Measurements from ENCODE around the gene CA10. TPM values are rescaled to one million over a fixed set of nuclear protein-coding genes. Genes with fewer than 3 reads are reported as not detected.

Gene CA10
- total RNA-seq, 1 experiment from 2014 or later, result not detected

DNA sequence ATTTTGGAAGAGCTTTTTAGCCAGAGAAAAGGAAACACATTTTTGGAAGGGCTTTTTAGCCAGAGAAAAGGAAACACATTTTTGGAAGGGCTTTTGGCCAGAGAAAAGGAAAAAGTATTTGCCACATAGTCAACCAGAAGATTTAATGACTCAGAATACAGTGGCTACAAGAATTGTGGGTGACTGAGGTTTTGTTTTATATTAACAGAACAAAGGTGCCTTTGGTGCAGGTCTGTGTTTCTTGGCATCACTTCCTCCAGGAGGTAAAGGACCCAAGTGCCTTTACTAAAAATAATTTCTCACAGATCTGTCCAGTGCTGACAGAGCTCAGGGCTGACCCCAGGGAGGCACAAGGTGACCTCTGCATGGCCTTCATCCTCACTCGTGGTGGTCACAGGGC is 363.1 kb downstream of the CA10 start:
- no peak overlapping the region for H2AFZ ChIP-seq
- no peak overlapping the region for H3K4me3 ChIP-seq
- BruUV-seq (replicated peaks), result no TSS peak
- no peak overlapping the region for H3K4me2 ChIP-seq
- CTCF ChIA-PET, result no interaction called here
- H3K79me2 ChIP-seq (ENCODE audit: low read depth), result no peaks in the 10 kb centered on the region
- H3K36me3 ChIP-seq (ENCODE audit: low read depth), result no peaks in the 10 kb centered on the region
- no peaks in the 10 kb centered on the region for H3F3A ChIP-seq (ENCODE audit: insufficient read depth, low read depth)
- TF ChIP-seq EZH2 (IDR thresholded peaks at IDR 0.05; ENCODE audit: low read depth), result no peak
- TF ChIP-seq, protein P1, sequence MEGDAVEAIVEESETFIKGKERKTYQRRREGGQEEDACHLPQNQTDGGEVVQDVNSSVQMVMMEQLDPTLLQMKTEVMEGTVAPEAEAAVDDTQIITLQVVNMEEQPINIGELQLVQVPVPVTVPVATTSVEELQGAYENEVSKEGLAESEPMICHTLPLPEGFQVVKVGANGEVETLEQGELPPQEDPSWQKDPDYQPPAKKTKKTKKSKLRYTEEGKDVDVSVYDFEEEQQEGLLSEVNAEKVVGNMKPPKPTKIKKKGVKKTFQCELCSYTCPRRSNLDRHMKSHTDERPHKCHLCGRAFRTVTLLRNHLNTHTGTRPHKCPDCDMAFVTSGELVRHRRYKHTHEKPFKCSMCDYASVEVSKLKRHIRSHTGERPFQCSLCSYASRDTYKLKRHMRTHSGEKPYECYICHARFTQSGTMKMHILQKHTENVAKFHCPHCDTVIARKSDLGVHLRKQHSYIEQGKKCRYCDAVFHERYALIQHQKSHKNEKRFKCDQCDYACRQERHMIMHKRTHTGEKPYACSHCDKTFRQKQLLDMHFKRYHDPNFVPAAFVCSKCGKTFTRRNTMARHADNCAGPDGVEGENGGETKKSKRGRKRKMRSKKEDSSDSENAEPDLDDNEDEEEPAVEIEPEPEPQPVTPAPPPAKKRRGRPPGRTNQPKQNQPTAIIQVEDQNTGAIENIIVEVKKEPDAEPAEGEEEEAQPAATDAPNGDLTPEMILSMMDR (conservative IDR thresholded peaks at IDR 0.05), result no peak
- no peaks in the 10 kb centered on the region for H4K20me1 ChIP-seq (ENCODE audit: insufficient read depth)
- no peaks in the 10 kb centered on the region for H3K4me1 ChIP-seq (replicated peaks; ENCODE audit: insufficient read depth)
- H3K9me2 ChIP-seq (ENCODE audit: insufficient read depth), result no peaks in the 10 kb centered on the region
- H3K27ac ChIP-seq, result no peak overlapping the region
- no peak for DNase-seq
- POLR2A ChIA-PET (ENCODE audit: unreplicated experiment), result no interaction called here
- intact Hi-C loops (cut with micrococcal nuclease; ENCODE audit: unreplicated experiment), result no loop called here
- H3K9me3 ChIP-seq (ENCODE audit: insufficient read depth, low read depth), result no peaks in the 10 kb centered on the region
- H3K27me3 ChIP-seq (ENCODE audit: insufficient read depth, low read depth), result no peaks in the 10 kb centered on the region

DNA sequence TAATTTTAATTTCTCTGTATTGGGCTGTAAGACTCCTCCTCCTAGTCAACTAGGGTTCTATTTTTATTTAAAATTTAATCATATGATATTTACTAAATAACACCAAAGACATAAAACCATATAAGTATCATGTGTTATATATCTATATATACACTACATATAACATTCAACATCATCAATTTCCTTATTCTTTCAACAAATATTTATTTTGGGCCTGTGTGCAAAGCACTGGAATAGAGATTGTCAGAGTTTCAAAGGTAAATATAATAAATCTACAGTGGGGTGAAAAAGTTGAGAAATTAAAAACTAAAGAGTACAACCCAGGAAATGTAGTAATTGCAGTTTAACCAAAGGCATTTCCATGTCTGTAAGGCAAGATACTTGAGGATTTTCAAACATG is 364.0 kb downstream of the CA10 start:
- Histone ChIP-seq H3K4me1 (replicated peaks; ENCODE audit: insufficient read depth) (no peaks in the 10 kb centered on the region), H3F3A (ENCODE audit: insufficient read depth, low read depth) (no peaks in the 10 kb centered on the region), H4K20me1 (ENCODE audit: insufficient read depth) (no peaks in the 10 kb centered on the region), H3K36me3 (ENCODE audit: low read depth) (no peaks in the 10 kb centered on the region), H2AFZ (no peak overlapping the region), H3K79me2 (ENCODE audit: low read depth) (no peaks in the 10 kb centered on the region), H3K27ac (no peak overlapping the region), H3K27me3 (ENCODE audit: insufficient read depth, low read depth) (no peaks in the 10 kb centered on the region), H3K4me2 (no peak overlapping the region), H3K9me3 (ENCODE audit: insufficient read depth, low read depth) (no peaks in the 10 kb centered on the region), H3K9me2 (ENCODE audit: insufficient read depth) (no peaks in the 10 kb centered on the region), H3K4me3 (no peak overlapping the region)
- BruUV-seq (replicated peaks), result no TSS peak
- ChIA-PET POLR2A (ENCODE audit: unreplicated experiment) (no interaction called here), CTCF (no interaction called here)
- DNase-seq, result no peak
- no peak for TF ChIP-seq EZH2 (IDR thresholded peaks at IDR 0.05; ENCODE audit: low read depth)
- TF ChIP-seq, protein P1 (conservative IDR thresholded peaks at IDR 0.05), result no peak
- intact Hi-C loops (cut with micrococcal nuclease; ENCODE audit: unreplicated experiment), result no loop called here

DNA sequence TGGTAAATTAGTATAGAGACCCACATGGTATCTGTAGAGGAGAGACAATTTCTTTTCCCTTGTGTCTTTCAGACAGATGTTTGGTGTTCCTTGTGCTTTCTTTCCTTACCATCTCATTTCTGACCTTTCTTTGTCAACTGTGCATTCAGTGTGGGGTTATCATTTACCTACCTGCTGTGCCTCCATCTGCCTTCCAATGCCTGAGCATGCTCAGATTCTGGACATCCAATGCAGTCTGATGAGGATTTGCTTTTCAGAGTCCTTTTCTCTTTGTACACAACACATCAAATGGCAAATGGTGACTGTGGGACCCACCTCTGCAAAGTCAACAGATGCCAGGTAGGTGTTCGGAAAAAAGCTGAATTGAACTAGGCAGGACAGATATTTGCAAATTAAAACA is 364.8 kb downstream of the CA10 start:
- ChIA-PET POLR2A (ENCODE audit: unreplicated experiment) (no interaction called here), CTCF (no interaction called here)
- Histone ChIP-seq H3K4me1 (replicated peaks; ENCODE audit: insufficient read depth) (no peaks in the 10 kb centered on the region), H2AFZ (no peak overlapping the region), H3K27me3 (ENCODE audit: insufficient read depth, low read depth) (no peaks in the 10 kb centered on the region), H3K27ac (no peak overlapping the region), H3K9me3 (ENCODE audit: insufficient read depth, low read depth) (no peaks in the 10 kb centered on the region), H3K36me3 (ENCODE audit: low read depth) (no peaks in the 10 kb centered on the region), H3K4me2 (no peak overlapping the region), H4K20me1 (ENCODE audit: insufficient read depth) (no peaks in the 10 kb centered on the region), H3F3A (ENCODE audit: insufficient read depth, low read depth) (no peaks in the 10 kb centered on the region), H3K9me2 (ENCODE audit: insufficient read depth) (no peaks in the 10 kb centered on the region), H3K4me3 (no peak overlapping the region), H3K79me2 (ENCODE audit: low read depth) (no peaks in the 10 kb centered on the region)
- TF ChIP-seq EZH2 (IDR thresholded peaks at IDR 0.05; ENCODE audit: low read depth), result no peak
- TF ChIP-seq, protein P1 (conservative IDR thresholded peaks at IDR 0.05), result no peak
- no peak for DNase-seq
- intact Hi-C loops (cut with micrococcal nuclease; ENCODE audit: unreplicated experiment), result no loop called here
- no TSS peak for BruUV-seq (replicated peaks)

Measured in PC-9 (cell line).